ENCODE data around the gene AGPAT2.

- TF ChIP-seq POLR2AphosphoS5 (IDR thresholded peaks at IDR 0.05; ENCODE audit: low read depth, low read length) (no peak), SIN3A (IDR thresholded peaks at IDR 0.05; ENCODE audit: borderline replicate concordance, insufficient read depth, low read length) (no peak), REST (IDR thresholded peaks at IDR 0.05; ENCODE audit: insufficient read depth in 1 of 2, low read depth in 2 of 2, low read length in 2 of 2) (no peak), TAF1 (IDR thresholded peaks at IDR 0.05; ENCODE audit: borderline replicate concordance, insufficient read depth, low read length) (no peak), FOXP2 (optimal IDR thresholded peaks at IDR 0.05; ENCODE audit: borderline replicate concordance, extremely low read depth, extremely low read length, insufficient read depth) (no peak)
Measured at GRCh38 chr9:136697821-136698526, 10.7 kb upstream of the AGPAT2 start.

Measured in PFSK-1 (cell line).